GM18909 (cell line): ENCODE measurements around the gene GSG1L.

Experiments used
- ATAC-seq: cut with Tn5 transposase; IDR thresholded peaks from one replicate; pipeline ENCODE4 v1.9.1; 2021; ENCODE audit warnings: mild to moderate bottlenecking; ENCODE audit not compliant: unreplicated experiment, poor library complexity

The GSG1L gene

GRCh38 chr16:27768651-27769272 is 294.8 kb downstream of the GSG1L start:
- no peak for ATAC-seq

GRCh38 chr16:27767971-27768591 is 295.4 kb downstream of the GSG1L start:
- ATAC-seq: no peak

- no peak for ATAC-seq
Measured at GRCh38 chr16:27767081-27767480, 296.4 kb downstream of the GSG1L start.

GRCh38 chr16:27766236-27766925 is 297.1 kb downstream of the GSG1L start:
- no peak for ATAC-seq

- ATAC-seq: no peak
Measured at GRCh38 chr16:27764869-27765675, 298.4 kb downstream of the GSG1L start.

- no peak for ATAC-seq
Measured at GRCh38 chr16:27764427-27764826, 299.1 kb downstream of the GSG1L start.

- no peak for ATAC-seq
Measured at GRCh38 chr16:27762441-27762840, 301.1 kb downstream of the GSG1L start.

- ATAC-seq: no peak
Measured at GRCh38 chr16:27761816-27762215, 301.7 kb downstream of the GSG1L start.

GRCh38 chr16:27760789-27761176 is 302.7 kb downstream of the GSG1L start:
- no peak for ATAC-seq

GRCh38 chr16:27759967-27760788 is 303.3 kb downstream of the GSG1L start:
- no peak for ATAC-seq

- ATAC-seq: no peak
Measured at GRCh38 chr16:27759301-27759871, 304.1 kb downstream of the GSG1L start.

GRCh38 chr16:27758544-27758943 is 305.0 kb downstream of the GSG1L start:
- no peak for ATAC-seq

- no peak for ATAC-seq
Measured at GRCh38 chr16:27756206-27756970, 307.1 kb downstream of the GSG1L start.

GRCh38 chr16:27754788-27755690 is 308.5 kb downstream of the GSG1L start:
- ATAC-seq: no peak

GRCh38 chr16:27753563-27753962 is 310.0 kb downstream of the GSG1L start:
- ATAC-seq: no peak

- no peak for ATAC-seq
Measured at GRCh38 chr16:27752241-27752640, 311.3 kb downstream of the GSG1L start.

- ATAC-seq: no peak
Measured at GRCh38 chr16:27751676-27752075, 311.8 kb downstream of the GSG1L start.

- no peak for ATAC-seq
Measured at GRCh38 chr16:27751233-27751632, 312.3 kb downstream of the GSG1L start.
